Mononuclear cell (primary cell): Measurements from ENCODE around the gene HMGCS2. TPM values are rescaled to one million over a fixed set of nuclear protein-coding genes. Genes with fewer than 3 reads are reported as not detected.

Experiments
- H3K27me3 ChIP-seq: 2 replicates; pipeline ENCODE4 v1.6.0; 2011; ENCODE audit warnings: low read length, control low read depth; ENCODE audit not compliant: insufficient read depth
- H3K4me1 ChIP-seq: 2 replicates; pipeline ENCODE4 v1.5.1; 2011; ENCODE audit warnings: mild to moderate bottlenecking, low read length, control low read depth; ENCODE audit not compliant: insufficient read depth
- H3K4me3 ChIP-seq: 2 replicates; pipeline ENCODE4 v1.5.1; 2011; ENCODE audit warnings: mild to moderate bottlenecking, low read length, moderate library complexity
- H3K9me3 ChIP-seq: 2 replicates; pipeline ENCODE4 v1.5.1; 2011; ENCODE audit warnings: low read depth, mild to moderate bottlenecking, control low read depth, low read length
- total RNA-seq: library from RNA; depleted of rRNA; stranded (reverse); fragments of >200 nt; gene quantifications from one replicate; pipeline ENCODE4 v1.2.3, GENCODE V29; 2012

Gene HMGCS2
- total RNA-seq, 1 donor, result not detected

DNA sequence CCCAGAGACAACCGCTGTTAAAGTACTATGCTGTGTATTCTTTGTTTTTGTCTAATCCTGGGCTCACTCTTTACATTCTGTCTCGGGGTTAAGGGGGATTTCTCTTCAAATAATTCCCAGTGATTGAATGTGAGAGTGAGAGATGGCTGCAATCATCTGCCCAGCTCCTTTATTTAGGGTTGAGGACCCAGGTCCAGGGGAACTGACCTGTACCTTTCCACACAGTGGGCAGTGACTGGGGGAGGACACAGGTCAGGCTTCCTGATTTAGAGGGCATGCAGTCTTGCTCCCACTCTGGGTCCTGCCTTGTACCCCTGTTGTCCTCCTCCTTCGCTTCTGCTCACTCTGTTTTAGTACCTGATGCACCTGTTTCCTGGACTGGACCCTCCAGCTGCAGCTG lies 35.0 kb downstream of the HMGCS2 start:
- no peak overlapping the region for H3K4me3 ChIP-seq
- no peaks in the 10 kb centered on the region for H3K4me1 ChIP-seq
- no peaks in the 10 kb centered on the region for H3K9me3 ChIP-seq
- no peaks in the 10 kb centered on the region for H3K27me3 ChIP-seq

DNA sequence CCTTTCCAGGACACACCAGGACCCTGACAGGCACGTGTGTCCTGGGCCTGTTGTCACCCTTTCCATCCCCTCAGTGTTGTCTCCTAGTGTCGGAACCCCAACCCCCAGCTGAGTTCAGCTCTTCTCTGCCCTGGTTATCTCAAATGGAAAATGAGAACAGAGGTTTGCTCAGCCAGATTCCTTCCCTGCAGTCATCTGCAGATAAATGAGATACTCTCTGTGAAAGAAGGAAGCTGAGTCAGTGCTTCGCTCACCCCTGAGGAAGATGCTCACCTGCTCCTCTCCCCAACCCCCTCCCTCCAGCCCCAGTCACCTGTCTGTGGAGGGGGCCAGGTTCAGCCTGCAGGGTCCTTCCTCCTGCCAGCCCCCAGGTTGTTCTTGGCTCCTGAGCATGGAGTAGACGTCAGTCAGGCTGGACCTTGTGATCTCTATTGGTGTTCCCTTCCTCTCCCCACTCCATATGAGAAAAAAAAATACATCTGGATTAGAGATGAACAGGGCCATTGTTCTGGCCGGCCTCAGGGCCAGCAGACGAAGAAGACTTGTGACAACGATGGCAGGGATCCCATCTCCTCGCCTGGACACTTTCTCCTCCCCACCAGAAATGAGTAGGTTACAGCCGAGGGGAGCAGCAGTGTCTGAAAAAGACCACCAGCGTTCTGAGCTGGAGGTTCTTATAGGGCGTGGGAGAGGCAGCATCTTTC lies 36.1 kb downstream of the HMGCS2 start:
- Histone ChIP-seq H3K9me3 (no peaks in the 10 kb centered on the region), H3K4me3 (no peak overlapping the region), H3K4me1 (no peaks in the 10 kb centered on the region), H3K27me3 (no peaks in the 10 kb centered on the region)

GRCh38 chr1:119731741-119732430 lies 36.8 kb downstream of the HMGCS2 start:
- Histone ChIP-seq H3K4me3 (no peak overlapping the region), H3K27me3 (no peaks in the 10 kb centered on the region), H3K4me1 (no peaks in the 10 kb centered on the region), H3K9me3 (no peaks in the 10 kb centered on the region)

DNA sequence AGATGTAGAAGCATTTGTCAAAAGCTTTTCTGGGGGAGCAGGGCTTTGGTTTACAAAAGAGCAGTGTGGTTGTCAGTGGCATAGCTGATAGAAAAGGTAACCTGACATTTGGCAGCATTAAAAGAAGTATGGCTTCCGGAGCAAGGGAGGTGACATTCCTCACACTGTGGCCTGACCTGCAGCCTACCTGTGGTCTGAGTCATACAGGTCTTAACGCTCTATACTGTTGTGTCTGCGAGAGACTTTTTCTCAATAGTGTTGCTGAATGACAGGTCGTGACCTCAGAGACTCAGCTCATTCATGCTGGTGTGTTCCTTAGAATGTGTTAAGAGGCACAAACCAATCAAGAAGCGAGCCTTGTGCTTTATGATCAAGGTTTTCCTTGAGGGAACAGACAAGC lies 37.6 kb downstream of the HMGCS2 start:
- Histone ChIP-seq H3K9me3 (no peaks in the 10 kb centered on the region), H3K4me1 (no peaks in the 10 kb centered on the region), H3K27me3 (no peaks in the 10 kb centered on the region), H3K4me3 (no peak overlapping the region)

GRCh38 chr1:119729044-119729443 lies 39.7 kb downstream of the HMGCS2 start:
- no peaks in the 10 kb centered on the region for H3K27me3 ChIP-seq
- no peaks in the 10 kb centered on the region for H3K4me1 ChIP-seq

GRCh38 chr1:119727991-119728390 lies 40.7 kb downstream of the HMGCS2 start:
- Histone ChIP-seq H3K4me1 (no peaks in the 10 kb centered on the region), H3K27me3 (no peaks in the 10 kb centered on the region), H3K4me3 (no peak overlapping the region), H3K9me3 (no peaks in the 10 kb centered on the region)

More at GRCh38 chr1:119729044-119729443, 39.7 kb downstream of the HMGCS2 start:
- Histone ChIP-seq H3K4me3 (no peak overlapping the region), H3K9me3 (no peaks in the 10 kb centered on the region)

DNA sequence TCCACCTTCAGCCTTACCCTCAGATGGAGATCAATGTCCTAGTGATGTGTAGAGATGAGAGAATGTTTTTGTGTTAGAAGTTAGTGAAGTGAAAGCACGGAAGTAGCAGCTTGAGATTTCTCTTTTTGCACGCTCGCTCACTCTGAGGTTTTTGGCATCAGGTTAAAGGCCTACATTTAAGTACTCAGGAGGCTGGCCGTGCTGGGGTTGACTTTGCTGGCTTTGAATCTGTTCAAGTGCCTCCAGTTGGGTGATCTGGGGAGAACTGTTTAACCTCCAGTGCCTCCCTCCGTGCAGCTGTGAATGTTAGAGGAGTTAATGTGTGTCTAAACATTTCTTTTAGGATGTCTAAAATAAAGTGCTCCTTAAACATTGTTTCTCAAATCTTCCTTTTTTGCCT lies 43.1 kb downstream of the HMGCS2 start:
- Histone ChIP-seq H3K9me3 (no peaks in the 10 kb centered on the region), H3K27me3 (no peaks in the 10 kb centered on the region), H3K4me1 (no peaks in the 10 kb centered on the region), H3K4me3 (no peak overlapping the region)

DNA sequence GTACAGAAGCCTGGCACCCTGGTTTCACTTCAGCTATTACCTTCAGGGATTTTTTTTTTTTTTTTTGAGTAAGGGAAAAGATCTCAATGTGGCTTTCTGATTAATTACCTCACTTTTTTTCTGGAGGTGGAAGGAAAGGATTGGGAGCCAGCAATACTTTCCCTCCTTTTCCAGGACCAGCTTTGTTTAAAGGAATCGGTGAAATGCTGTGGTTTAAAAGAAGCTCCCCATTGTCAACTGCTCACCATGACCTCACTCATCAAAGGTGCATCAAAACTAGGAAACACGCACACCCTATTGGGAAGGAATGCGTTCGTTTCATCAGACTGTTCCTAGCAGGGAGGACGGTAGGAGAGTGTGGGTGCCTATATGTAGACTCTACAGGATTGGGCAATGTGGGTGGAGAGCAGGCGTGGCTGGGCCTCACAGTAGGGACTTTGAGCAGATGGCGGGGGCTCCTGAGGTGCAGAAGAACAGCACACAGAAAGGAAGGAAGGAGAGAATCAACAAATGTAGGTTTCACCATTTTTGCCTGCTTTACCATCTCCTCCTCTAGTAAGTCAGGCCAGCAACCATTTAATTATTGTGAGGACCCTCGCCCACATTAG lies 44.0 kb downstream of the HMGCS2 start:
- no peak overlapping the region for H3K4me3 ChIP-seq
- no peaks in the 10 kb centered on the region for H3K9me3 ChIP-seq
- H3K27me3 ChIP-seq, result no peaks in the 10 kb centered on the region
- H3K4me1 ChIP-seq, result no peaks in the 10 kb centered on the region

DNA sequence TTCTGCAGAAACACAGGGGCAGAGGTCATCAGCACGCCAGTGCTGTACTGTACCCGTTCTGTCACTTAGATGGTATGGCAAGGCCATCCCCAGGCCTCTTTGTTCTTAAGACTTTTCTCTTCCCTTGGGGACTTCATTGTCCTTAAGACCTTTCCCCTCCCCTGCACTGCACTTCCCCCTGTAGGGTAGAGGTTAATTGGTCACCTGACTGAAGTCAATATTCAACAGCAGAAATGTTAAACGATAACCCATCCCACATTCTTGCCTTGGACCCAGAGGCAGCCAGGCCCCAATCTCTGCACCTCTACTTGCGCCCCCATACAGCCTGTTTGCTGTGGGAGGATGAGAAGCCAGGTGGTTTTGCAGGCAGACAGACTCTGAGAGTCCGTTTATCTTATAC lies 46.8 kb downstream of the HMGCS2 start:
- Histone ChIP-seq H3K9me3 (no peaks in the 10 kb centered on the region), H3K4me1 (no peaks in the 10 kb centered on the region), H3K27me3 (no peaks in the 10 kb centered on the region), H3K4me3 (no peak overlapping the region)

DNA sequence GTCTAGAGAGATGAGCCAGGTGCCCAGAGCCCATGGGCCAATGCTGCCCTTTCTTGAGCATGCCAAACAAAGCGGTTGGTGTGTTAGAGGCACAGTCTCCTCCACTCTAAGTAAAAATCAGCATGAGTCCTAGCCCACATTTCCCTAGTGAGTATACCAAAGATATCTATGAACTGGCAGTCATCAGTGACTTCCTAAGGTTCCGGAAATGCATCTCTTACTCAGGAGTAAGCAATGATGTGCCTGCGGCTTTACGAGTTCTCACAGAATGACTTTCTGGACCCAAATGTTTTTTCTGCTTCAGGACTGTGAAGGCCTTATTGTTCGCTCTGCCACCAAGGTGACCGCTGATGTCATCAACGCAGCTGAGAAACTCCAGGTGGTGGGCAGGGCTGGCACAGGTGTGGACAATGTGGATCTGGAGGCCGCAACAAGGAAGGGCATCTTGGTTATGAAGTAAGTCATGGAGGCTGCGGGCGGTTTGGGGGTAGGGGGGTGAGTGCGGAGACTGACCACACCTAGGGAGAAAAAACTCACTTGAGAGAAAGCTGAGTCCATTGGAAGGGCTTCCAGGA lies 47.8 kb downstream of the HMGCS2 start:
- no peaks in the 10 kb centered on the region for H3K9me3 ChIP-seq
- no peak overlapping the region for H3K4me3 ChIP-seq

DNA sequence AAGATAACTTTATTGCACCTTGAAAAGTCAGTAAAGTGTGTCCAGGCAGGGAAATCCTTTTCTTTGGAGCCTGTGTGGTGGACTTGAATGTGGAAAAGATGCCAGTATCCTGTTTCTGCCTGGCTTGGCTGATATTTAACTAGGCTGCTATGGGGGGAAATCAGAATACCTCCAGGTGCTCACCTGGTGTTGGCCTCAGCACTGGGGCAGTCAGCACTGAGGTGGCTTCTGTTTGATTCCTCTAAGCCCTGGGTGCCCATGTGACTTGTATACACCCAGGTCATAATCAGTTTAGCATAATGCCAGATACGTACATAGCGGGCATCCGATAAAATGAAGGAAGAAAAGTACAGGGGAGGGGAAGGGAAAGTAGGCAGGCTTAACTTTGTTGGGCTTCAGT lies 49.7 kb downstream of the HMGCS2 start:
- H3K27me3 ChIP-seq, result no peaks in the 10 kb centered on the region
- H3K4me1 ChIP-seq, result no peaks in the 10 kb centered on the region
- H3K4me3 ChIP-seq, result no peak overlapping the region
- no peaks in the 10 kb centered on the region for H3K9me3 ChIP-seq

More for the DNA sequence above, 47.8 kb downstream of the HMGCS2 start:
- Histone ChIP-seq H3K4me1 (no peaks in the 10 kb centered on the region), H3K27me3 (no peaks in the 10 kb centered on the region)

DNA sequence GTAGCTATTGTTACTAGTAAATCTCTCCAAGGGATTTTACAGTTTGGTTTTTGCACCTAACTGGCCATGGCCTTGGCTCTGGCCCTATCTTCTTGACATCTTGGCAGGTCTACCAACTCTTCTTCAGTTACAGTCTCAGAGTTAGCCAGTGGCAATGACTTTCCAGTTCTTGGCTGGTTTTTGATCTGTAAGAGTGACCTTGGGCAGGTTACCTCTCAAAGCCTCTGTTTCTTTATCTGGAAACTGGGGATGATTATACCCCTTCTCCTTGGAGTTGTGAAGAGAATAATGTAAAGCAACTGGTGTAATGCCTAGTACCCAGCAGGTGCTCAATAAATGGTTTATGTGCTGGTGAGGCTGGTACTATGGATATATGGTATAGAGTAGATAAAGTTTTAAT lies 50.3 kb downstream of the HMGCS2 start:
- Histone ChIP-seq H3K9me3 (no peaks in the 10 kb centered on the region), H3K4me3 (no peak overlapping the region), H3K27me3 (no peaks in the 10 kb centered on the region), H3K4me1 (peaks cover under 1% of the 10 kb centered on the region)

DNA sequence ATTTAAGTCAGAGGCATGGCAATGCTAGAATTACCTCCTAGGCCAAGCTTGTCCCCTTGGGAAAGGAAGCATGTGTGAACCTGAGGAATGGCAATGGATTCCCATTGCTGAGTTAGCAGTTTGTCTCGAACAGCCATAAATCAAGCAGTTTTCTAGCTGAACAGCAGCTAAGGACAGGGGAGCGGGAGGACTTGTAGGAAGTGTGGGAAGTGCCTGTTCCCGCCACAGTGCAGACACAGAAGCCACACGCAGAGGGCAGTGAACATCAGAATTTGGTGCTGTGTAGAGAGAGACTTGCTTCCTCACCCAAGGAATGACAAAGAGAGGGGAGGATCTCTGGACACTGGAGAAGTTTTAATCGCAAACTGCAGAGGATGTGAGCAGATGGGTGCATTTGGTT lies 53.2 kb downstream of the HMGCS2 start:
- H3K9me3 ChIP-seq, result no peaks in the 10 kb centered on the region
- H3K4me3 ChIP-seq, result no peak overlapping the region
- H3K27me3 ChIP-seq, result peaks cover 7% of the 10 kb centered on the region

GRCh38 chr1:119714583-119714982 lies 54.1 kb downstream of the HMGCS2 start:
- no peak overlapping the region for H3K4me3 ChIP-seq
- peaks cover 7% of the 10 kb centered on the region for H3K27me3 ChIP-seq
- H3K9me3 ChIP-seq, result no peaks in the 10 kb centered on the region
- peaks cover 18% of the 10 kb centered on the region for H3K4me1 ChIP-seq

More for the DNA sequence above, 53.2 kb downstream of the HMGCS2 start:
- H3K4me1 ChIP-seq, result peaks cover 18% of the 10 kb centered on the region

DNA sequence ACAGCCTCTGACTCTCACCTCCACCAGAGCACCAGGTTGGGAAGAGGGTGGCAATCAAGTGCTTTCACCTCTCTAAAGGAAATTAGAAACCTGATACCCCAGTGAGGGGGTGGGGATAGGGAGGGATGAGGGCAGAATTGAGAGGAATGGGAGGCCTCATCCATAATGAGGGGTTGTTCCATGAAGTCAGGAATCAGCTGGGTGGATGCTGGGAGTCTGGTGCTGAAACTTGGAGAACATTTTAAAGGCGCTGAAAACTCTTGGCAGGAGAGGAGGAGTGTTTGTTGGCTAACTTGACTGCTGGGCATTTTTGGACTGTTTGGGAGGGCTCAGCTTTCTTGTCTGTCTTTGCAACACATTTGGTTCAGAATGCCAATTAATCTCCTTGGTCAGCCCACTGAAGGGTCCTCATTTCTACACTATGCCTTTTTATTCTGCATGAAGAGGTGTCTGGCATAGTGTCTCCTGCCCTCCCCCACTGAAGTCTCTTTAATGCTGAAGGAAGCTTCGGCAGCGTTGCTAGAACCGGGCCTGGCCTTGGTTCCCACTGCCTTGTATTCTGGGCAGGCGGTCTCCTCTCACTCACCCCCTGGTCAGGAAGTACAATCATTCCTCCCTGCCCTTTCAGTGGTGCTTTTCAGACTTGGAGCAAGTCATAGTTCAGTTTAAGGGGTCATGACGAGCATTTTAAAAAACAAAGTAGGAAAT lies 54.8 kb downstream of the HMGCS2 start:
- Histone ChIP-seq H3K27me3 (peaks cover 7% of the 10 kb centered on the region), H3K9me3 (no peaks in the 10 kb centered on the region), H3K4me3 (no peak overlapping the region), H3K4me1 (peaks cover 18% of the 10 kb centered on the region)
